Measurements from ENCODE around the gene HCFC1.

Gene HCFC1

DNA sequence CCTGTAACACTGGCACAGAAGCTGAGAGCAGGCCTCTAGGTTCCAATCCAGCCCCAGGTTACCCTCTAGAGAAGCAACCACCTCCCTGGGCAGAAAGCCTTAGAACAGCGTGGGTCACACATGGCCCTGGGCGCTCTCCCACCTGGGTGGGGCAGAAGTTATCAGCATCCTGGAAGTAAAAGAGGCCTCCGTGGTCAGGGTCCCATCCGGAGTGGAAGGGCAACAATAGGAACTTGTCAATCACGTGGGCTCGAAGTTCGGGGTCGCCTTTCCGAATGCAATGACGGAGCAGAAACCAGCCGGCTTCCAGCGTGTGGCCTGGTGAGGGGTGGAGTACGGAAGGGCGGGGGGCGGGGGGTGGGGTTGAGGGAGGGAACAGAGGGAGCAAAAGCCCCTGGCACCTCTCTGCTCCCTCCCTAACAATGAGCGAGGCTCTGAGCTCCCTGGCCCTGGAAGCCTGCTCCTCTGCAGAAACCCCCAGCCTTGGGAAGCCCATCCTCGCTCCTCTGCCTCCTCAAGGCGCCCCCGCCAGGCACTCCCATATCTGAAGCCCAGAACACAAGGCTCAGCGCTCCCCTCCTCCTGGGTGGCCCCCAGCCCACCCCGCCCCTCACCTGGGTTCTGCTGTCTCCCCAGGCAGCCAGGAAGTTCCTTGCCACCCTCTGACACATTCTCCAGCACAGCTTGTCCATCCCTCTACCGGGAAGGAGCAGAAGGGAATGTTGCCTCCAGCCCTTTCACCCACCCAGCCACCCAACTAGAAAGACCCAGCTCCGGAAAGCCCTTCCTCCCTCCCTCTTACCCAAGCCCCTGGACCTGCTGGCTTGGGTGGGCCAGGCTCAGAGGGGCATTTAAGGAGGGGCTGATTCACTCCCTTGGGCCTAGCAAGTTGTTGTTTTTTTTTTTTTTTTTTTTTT lies 30.0 kb downstream of the HCFC1 start:
- in situ Hi-C loops (cut with MboI; ENCODE audit: low sequenced_read_pairs): no loop called here

DNA sequence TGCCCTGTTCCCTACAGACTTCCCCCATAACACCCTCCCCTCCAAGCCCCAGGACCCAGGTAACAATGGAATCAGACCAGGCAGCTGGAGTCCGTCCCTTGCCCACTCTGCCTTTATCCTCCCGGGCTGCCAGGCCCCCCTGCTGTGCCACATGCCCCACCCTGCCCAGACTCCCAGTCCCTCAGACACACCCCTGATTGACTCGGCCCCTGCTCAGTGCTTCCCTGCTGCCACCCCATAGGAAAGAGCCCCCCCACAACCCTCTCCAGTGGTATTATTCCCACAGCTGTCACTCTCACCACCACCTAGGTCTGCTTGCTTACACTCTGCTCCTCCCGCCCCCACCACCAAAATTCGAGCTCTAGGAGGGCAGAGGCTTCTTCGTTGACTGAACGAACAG lies 32.0 kb downstream of the HCFC1 start:
- in situ Hi-C loops (cut with MboI; ENCODE audit: low sequenced_read_pairs): no loop called here

DNA sequence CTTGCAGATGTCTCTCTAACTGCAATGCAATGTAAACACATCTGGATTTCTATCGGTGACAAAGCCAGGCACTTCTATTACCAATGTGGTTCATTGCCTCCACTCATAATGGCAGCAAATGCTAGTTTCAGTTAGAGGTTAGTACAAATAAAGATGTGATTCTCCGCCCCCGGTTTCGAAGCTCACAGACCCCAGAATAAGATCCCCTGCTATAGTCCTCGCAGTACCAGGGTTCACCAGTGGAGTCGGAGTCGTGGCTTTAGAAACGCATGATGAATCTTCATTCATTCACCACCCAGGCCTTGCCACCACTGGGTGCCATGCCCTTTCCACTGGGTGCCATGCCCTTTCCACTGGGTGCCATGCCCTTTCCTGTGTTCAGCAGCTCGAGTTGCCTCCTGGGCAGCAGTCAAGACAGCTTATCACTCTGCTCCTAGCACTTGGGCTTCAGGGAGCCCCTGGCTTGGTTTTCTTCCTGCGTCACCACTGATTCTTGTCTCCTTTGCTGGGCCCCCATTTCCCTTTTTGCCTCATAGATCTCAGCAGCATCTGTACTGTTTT lies 33.3 kb downstream of the HCFC1 start:
- in situ Hi-C loops (cut with MboI; ENCODE audit: low sequenced_read_pairs): no loop called here

DNA sequence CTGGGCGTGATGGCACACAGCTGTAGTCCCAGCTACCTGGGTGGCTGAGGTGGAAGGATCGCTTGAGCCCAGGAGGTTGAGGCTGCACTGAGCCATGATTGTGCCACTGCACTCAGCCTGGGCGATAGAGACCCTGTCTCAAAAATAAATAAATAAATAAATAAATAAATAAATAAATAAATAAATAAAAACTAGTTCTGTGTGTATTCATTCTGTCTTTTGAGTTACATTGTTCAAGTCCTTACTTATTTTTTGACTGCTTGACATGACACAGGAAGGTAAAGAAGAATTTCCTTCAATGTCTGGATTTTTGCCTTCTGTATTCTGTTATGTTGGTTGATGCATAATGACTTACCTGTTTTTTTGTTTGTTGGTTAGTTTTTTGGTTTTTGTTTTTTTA lies 34.6 kb downstream of the HCFC1 start:
- in situ Hi-C loops (cut with MboI; ENCODE audit: low sequenced_read_pairs): no loop called here

DNA sequence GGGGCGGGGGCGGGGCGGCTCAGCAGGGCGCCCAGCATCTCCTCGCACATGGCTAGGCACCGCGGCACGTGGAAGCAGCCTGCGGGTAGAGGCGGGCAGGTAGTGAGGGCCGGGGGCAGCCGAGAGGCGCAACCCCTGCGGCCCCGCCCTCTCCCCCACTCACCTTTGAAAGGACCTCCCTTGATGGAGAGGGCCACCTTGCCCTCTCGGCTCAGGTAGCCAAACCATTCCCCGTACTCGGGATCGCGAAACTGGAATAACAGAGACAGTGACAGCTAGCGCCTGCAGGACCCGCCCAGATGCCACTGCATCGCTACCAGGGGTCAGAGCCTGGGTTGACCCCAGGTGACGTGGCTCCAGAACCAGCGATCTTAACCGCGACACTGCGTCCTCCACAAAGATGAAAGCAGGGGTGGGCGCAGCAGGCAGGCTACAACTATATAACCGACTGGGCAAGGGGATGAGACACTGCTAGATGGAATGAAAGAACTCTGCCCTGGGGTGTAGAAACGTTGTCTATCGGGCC lies 36.2 kb downstream of the HCFC1 start:
- in situ Hi-C loops (cut with MboI; ENCODE audit: low sequenced_read_pairs): no loop called here

DNA sequence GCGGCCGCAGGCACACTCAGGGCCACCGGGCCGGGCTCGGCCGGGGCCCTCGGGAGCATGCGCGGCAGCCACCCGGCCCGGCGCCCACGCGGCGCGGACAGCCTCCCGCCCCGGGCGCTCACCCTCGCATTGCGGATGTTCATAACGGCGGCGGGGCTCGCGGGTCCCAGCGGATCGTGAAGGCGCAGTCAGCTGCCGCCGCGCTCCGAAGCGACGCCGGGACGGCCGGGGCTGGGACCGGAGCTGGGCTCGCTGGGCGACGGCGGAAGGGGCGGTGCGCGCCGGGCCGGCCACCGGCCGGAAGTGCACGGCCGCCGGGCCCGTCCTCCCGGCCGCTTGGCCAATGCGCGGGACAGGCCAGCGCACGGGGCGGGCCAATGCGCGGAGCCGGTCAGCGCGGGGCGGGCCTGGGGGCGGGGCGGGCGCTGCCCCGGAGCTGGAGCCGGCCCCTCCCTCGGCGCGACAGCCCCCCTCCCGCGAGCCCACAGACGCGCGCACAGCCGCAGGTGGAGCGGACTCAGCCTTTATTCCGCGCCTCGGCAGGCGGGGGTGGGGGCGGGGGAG lies 36.8 kb downstream of the HCFC1 start, which contains the start of gene NAA10:
Gene NAA10, minus strand, starts transcription at position 276 of the 564 bp plus-strand sequence. Its CDS starts 133 bp downstream, at position 143.
- in situ Hi-C loops (cut with MboI; ENCODE audit: low sequenced_read_pairs): no loop called here

DNA sequence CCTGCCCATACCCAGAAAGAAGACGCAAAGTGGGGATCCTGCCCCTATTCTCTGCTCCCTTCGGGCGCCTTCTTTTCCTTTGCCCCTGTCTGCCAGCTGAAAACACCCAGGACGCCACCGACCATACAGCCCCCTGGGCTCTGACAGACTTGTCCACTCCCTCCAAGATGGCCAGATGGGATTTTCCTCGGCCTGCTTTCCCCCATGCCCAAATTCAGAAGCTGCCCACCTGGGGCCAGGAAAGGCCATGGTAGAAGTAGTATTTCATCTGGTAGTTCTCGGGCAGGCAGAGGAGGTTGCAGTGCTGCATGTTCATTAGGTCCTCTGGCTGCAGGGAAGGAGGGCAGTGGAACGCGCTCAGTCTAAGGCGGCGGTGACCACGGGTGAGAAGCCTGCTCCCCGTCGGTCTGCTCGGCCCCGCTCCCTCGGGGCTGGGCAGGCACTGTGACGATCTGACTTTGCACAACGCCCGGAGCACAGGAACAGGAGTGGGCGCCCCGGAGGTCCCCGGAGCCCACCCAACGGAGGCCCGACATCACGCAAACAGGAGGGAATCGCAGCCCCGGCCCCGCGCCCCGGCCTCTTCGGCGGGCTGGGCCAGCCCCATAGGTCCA lies 37.4 kb downstream of the HCFC1 start:
- in situ Hi-C loops (cut with MboI; ENCODE audit: low sequenced_read_pairs): no loop called here

DNA sequence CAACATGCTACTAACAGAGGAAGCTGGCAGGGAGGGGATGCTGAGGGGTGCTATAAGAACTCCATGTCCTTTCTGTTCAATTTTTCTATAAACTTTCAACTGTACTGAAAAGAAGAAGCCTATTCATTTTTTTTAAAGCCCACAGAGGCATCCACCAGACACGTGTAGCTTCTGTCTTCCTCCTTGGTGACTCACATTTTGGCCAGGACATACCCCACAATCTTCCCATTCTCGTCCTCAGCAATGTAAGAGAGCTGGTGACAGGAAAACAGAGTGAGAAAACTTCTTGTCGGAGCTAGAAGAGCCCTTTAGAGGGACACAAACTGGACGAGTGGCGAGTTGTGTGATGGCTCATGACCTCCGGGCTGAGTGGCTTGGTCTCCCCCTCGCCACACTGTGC lies 37.9 kb downstream of the HCFC1 start:
- in situ Hi-C loops (cut with MboI; ENCODE audit: low sequenced_read_pairs): no loop called here

DNA sequence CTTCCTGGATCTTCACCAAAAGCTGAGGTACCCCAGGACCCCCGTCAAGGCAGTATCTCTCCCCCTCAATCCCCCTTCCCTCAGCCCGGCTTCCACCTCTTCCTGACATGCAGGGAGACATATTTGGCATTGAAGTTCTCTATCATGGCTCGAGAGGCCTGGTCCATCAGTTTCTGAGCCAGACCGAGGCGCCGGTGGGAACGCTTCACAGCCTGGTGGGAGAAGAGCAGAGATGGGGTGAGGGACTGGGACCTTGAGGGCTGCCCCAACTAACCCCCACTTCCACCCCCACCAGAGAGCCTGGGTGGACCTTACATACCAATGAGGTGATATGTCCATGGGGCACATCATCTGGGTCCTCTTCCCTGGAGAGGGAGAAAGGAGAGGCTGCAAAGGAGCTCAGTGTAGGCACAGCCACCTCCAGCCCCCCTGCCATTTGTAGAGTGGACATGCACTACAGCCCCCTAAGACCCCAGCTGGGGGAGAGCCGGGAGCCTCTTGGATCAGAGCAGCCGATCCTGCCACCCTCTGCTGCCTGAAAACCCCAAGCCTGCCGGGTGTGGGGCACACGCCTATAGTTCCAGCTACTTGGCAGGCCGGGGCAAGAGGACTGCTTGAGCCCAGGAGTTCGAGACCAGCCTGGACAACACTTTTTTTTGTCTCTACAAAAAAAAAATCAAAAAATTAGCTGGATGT lies 39.2 kb downstream of the HCFC1 start:
- in situ Hi-C loops (cut with MboI; ENCODE audit: low sequenced_read_pairs): no loop called here

DNA sequence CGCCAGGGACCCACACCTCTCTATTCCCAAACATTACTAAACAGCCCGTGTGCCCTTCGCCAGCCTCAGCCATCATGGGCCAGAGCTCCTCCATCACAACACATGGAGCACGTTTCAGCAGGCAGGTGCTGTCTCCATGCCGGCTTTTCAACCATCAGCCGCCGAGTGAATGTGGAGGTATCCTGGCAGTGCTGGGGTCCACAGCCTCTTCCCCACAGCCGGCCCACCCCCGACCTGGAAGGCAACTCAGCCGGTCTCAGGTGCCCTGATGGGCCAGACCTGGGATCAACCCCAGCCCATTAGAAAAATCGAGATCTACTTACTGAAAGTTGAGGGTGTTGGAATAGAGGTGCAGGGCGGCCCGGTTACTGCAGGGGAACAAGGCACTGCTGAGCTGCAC lies 39.9 kb downstream of the HCFC1 start:
- in situ Hi-C loops (cut with MboI; ENCODE audit: low sequenced_read_pairs): no loop called here

DNA sequence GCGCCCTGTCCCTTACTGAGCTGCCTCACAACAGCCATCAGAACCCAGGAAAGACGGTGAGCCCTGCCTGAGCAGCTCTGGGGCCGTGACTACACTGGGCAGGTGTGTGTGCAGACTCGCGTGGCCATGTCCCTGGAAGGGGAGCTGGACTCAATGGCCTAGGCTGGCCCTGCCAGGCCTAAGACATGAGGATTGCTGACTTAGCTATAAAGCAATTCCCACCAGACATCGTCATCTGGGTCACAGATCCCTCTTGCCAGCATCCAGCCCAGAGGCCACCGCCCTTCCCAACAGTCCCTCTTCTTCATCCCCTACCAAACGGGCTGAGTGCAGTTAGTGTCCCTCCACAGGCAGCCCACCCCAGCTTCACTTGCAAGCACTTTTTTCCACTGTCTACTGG lies 40.5 kb downstream of the HCFC1 start:
- in situ Hi-C loops (cut with MboI; ENCODE audit: low sequenced_read_pairs): no loop called here

DNA sequence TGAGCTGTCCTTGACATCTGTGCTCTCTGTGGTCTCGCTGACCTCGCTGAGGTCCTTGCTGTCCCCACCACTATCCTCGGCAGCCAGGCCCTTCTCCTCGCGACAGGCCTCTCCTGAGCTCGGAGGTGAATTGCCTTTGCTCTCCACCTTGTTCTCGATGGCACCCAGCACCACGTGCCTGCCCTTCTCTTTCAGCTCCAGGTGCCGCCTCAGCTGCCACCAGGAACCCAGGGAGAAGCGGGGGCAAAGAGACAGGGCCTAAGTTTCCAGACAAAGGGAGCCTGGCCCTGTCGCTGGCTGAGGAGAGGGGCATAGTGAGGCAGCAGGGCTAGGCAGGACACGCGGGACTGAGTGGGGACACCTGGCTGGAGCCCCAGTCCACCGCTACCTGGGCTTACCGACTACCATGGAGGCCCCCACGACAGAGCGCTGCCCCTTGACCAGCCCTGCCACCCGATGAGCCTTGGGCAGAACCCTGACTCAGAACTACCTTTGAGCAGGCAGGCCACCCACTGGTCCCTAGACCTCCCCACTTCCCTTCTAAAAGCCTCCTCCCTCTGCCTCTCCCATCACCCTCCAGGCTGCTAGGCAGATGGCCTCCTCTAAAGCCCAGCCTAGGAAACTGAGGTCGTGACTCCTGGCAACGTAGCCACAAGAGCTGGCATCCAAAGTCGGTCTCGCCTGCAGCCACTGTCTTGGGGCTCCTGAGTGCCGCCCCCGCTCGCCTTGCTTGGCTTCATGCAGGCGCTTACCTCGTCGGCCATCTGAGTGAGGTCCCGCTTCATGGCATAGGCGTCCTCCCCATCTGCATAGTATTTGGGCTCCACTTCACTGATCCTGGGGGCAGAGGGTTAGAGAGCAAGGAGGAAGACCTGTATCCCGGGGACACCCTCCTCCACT lies 41.4 kb downstream of the HCFC1 start:
- in situ Hi-C loops (cut with MboI; ENCODE audit: low sequenced_read_pairs): no loop called here

DNA sequence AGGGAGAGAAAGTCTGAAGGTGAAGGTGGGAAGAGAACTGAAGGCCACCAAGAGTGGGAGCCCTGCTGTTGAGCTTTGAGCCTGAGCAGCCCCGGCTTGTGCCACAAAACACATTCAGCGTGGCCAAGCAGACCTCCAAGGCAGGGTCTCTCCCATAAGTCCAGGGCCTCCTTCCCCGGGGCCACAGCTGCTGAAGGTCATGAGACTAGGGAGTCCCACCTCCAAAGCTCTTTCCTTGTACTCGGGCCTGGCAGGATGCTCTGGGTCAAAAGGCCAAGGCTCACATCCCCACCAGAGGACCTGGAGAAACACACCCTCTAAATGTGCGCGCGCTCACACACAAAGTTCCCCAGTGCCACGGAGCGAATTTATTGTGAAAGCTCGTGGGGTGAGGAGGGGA lies 42.0 kb downstream of the HCFC1 start:
- in situ Hi-C loops (cut with MboI; ENCODE audit: low sequenced_read_pairs): no loop called here

DNA sequence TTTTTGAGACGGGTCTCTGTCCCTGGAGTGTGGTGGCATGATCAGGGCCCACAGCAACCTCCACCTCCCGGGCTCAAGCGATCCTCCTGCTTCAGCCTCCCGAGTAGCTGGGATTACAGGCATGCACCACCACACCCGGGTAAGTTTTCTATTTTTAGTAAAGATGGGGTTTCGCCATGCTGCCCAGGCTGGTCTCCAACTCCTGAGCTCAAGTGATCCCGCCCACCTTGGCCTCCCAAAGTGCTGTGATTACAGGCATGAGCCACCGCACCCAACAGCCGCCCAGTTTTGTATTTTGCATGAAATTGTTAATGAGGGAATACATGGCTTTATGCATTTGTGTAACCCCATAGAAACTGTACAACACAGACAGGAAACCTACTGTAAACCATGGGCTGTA lies 42.8 kb downstream of the HCFC1 start:
- in situ Hi-C loops (cut with MboI; ENCODE audit: low sequenced_read_pairs): no loop called here

DNA sequence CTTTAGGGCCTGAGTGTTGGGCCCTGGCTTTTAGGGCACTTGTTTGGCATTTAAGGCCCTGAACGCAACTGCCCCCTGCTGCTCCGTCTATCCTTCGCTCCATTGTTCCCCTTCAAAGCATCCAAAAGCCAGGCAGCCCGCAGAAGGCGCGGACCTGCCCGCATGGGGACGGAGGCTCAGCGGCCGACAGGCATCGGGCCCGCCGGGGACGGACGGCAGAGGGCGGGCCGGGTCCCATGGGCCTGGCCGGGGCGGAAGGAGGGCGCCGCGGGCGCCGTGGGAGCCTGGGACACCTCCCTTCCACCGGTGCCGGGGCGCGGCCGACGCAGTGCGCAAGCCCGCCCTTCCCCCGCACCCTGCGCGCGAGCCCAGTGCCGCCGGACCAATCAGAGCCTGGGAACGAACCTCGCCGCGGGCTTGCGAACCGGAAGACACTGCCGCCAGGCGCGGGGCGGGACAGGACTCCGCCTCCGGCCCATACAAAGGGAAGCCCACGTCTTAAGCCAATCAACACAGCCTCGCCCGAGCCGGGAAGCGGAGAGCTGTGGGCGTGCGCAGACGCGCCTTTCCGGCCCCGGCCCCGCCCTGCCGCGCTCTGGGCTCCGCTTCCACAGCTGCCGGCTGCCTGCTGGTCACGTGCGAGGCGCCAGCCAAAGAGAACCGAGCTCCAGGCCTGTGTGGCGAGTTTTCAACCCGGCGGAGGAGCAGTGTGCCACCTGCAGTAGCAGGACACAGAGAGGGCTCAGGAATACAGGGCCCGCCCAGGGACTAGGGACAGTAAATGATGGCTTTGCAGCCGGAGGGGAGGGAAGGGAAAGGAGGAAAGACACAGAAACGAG lies 43.5 kb downstream of the HCFC1 start:
- in situ Hi-C loops (cut with MboI; ENCODE audit: low sequenced_read_pairs): no loop called here

DNA sequence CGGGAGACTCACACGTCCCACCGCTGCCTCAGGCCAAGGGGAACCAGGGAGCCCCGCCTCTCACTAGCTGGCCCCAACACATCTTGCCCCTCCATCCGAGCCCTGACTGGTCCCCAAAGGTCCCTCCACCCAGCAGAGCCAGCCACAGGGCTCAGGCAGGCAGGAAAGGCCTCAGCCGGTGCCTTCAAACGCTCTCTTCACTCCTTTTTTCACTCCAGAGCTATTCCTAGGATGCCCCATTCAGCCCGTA lies 44.0 kb downstream of the HCFC1 start:
- in situ Hi-C loops (cut with MboI; ENCODE audit: low sequenced_read_pairs): no loop called here

DNA sequence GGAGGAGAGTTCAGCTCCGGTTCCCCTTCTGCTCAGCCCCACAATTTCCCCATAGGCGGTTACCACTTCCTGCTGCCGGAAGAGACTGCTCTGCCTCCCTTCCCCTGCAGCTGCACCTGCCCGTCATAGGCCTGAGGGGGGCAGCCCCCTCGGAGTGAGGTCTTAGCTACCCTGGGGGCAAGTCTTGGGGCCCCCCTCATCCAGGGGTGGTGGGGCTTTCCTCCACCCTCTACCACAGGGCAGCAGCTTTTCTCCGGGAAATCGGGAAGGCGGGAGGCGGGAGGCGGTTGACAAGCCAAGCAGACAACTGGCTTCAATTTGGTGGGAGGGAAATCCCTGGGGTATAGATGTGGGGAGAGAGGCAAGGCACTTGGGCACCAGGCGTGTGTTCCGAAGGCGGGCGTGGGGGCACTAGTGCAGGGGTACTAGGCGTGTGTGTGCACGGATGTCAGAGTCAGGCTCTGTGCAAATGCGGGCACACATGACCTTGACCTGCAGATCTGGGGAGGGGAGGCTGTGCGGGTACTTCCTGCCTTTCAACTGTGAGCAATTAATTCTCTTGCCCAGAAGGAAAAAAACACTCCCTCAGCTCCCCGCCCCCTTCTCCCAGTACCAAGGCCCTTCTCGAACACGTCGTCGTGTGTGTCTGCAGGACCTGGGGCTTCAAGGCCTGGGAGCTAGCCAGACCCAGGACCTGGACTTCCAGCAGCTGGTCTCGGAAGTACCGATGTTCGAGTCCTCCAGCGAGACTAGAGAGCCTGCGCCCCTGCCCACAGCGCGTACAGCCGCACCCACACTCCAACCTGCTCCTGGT lies 44.6 kb downstream of the HCFC1 start:
- in situ Hi-C loops (cut with MboI; ENCODE audit: low sequenced_read_pairs): no loop called here

DNA sequence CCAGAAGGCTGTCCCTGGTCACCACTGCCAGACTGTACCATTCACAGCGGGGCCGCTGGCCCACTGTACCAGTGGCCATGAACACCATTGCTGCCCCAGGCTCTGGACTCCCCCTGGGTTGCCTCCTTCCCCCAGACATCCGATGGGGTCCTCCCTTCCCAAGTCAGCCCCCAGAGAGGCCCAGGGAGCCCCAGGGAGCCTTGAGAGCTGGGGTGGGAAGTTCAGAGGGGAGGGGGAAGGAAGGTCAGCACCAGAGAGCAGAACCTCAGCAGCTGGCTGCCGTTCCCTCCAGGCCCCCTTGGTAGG lies 45.1 kb downstream of the HCFC1 start:
- in situ Hi-C loops (cut with MboI; ENCODE audit: low sequenced_read_pairs): no loop called here
